Right lobe of liver (tissue), 4 donors: ENCODE data around the gene RANBP3.

ENCODE experiments used
- POLR2A ChIP-seq: fragments of 450-650 bp; IDR thresholded peaks from one replicate; pipeline ENCODE4 v1.6.1; 2017; ENCODE audit warnings: antibody characterized with exemption, mild to moderate bottlenecking
- TF ChIP-seq, protein P1 (sequence below), 4 donors: fragments of 200-600 bp in 3 of 4; fragments of 450-650 bp in 1 of 4; IDR thresholded peaks; one replicate each; pipeline versions ENCODE4 v1.5.1 to v1.8.0; 2016 to 2022; ENCODE audit warnings: antibody characterized with exemption in 4 of 4, mild to moderate bottlenecking in 2 of 4
- donor health status: DM: no; HTN: no; CAD: no.
- donor health status: DM: no; HTN: no; CAD: no.
- donor health status: DM: no; HTN: yes; CAD: no.

DNA sequence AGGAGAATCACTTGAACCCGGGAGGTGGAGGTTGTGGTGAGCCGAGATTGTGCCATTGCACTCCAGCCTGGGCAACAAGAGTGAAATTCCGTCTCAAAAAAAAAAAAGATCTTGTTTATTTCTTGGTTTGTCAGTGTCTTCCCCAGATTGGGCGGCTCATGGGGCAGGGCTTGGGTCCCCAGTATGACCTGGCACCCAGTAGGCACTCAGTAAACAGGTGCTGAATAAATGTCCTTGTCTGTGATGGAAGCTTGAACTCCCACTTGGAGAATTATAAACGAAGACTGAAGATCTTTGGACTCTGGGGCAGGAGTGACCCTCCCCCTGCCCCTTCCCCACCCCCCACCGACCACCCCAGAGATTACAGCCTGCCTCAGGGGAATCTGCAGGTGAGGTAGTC lies 97.7 kb downstream of the RANBP3 start:
- TF ChIP-seq, protein P1, sequence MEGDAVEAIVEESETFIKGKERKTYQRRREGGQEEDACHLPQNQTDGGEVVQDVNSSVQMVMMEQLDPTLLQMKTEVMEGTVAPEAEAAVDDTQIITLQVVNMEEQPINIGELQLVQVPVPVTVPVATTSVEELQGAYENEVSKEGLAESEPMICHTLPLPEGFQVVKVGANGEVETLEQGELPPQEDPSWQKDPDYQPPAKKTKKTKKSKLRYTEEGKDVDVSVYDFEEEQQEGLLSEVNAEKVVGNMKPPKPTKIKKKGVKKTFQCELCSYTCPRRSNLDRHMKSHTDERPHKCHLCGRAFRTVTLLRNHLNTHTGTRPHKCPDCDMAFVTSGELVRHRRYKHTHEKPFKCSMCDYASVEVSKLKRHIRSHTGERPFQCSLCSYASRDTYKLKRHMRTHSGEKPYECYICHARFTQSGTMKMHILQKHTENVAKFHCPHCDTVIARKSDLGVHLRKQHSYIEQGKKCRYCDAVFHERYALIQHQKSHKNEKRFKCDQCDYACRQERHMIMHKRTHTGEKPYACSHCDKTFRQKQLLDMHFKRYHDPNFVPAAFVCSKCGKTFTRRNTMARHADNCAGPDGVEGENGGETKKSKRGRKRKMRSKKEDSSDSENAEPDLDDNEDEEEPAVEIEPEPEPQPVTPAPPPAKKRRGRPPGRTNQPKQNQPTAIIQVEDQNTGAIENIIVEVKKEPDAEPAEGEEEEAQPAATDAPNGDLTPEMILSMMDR (IDR thresholded peaks at IDR 0.05): no peak
- no peak for TF ChIP-seq POLR2A
